ENCODE data around the gene CBLIF. TPM values are rescaled to one million over a fixed set of nuclear protein-coding genes. Genes with fewer than 3 reads are reported as not detected.

CBLIF gene
- total and polyA plus RNA-seq, 2 of the 13 experiments (the other 11 are each of a cell fraction or from before 2014, with no cell fraction given): not detected

GRCh38 chr11:59877784-59878183 lies 32.5 kb upstream of the CBLIF start:
- FAIRE-seq (no peak), ATAC-seq (no peak), DNase-seq (ENCODE audit: low spot score) (no peak)
- in situ Hi-C loops (cut with HindIII; ENCODE audit: extremely low pct_ligation_motif_present, low pct_unique_long_range_greater_than_20kb) (no loop called here), intact Hi-C loops (cut with micrococcal nuclease; ENCODE audit: unreplicated experiment) (no loop called here)
- TF ChIP-seq ZNF318 (CRISPR knock-in tag; IDR thresholded peaks at IDR 0.05) (no peak), HES4 (CRISPR knock-in tag; IDR thresholded peaks at IDR 0.05; ENCODE audit: borderline replicate concordance) (no peak), ZNF558 (CRISPR knock-in tag; IDR thresholded peaks at IDR 0.05; ENCODE audit: borderline replicate concordance) (no peak)
- no peak overlapping the region for H3K27ac ChIP-seq (ENCODE audit: extremely low read length, insufficient read depth, low read length)
- peaks cover 10% of the 10 kb centered on the region for H3K4me1 ChIP-seq (ENCODE audit: insufficient read depth, low read length)
- ChIA-PET CTCF (ENCODE audit: low intra/inter-chr PET ratio, low total read pairs) (no interaction called here), POLR2A (no interaction called here)
- no peaks in the 10 kb centered on the region for H3K79me2 ChIP-seq (ENCODE audit: insufficient read depth, low read length)
- no peak overlapping the region for H2AFZ ChIP-seq (ENCODE audit: low read length)
- H3K9ac ChIP-seq (ENCODE audit: insufficient read depth, low read depth, low read length): no peak overlapping the region
- H3K4me2 ChIP-seq (ENCODE audit: low read depth, low read length): no peak overlapping the region
- BruUV-seq (replicated peaks): no TSS peak
- no peaks in the 10 kb centered on the region for H4K20me1 ChIP-seq (ENCODE audit: insufficient read depth, low read length)
- no peaks in the 10 kb centered on the region for H3K9me3 ChIP-seq (ENCODE audit: low read length)
- H3K27me3 ChIP-seq (ENCODE audit: control insufficient read depth in 1 of 2, insufficient read depth in 2 of 2, low read length in 2 of 2): no peaks in the 10 kb centered on the region
- no peaks in the 10 kb centered on the region for H3K36me3 ChIP-seq (replicated peaks in 1 of 2; ENCODE audit: control insufficient read depth in 1 of 2, insufficient read depth in 2 of 2, low read length in 2 of 2)
- H3K4me3 ChIP-seq (replicated peaks in 1 of 3; ENCODE audit: insufficient read depth in 1 of 3, low read depth in 2 of 3, low read length in 3 of 3): no peak overlapping the region
